B cell (primary cell): ENCODE results near the gene DTNBP1.

Source experiments
- CTCF ChIP-seq: fragments of 200-600 bp; IDR thresholded peaks from one replicate; pipeline ENCODE4 v1.8.0; 2022; ENCODE audit warnings: antibody characterized with exemption, mild to moderate bottlenecking
- EZH2 ChIP-seq: IDR thresholded peaks from 2 replicates; pipeline ENCODE4 v1.6.1; 2012; ENCODE audit warnings: borderline replicate concordance, low read depth, mild to moderate bottlenecking, moderate library complexity, low read length; ENCODE audit not compliant: insufficient read depth, poor library complexity, severe bottlenecking

GRCh38 chr6:15509335-15509933 lies 153.4 kb downstream of the DTNBP1 start:
- TF ChIP-seq CTCF, result no peak
- no peak for TF ChIP-seq EZH2
